SK-N-SH treated with all-trans-retinoic acid at 6 μM for 48 hours (cell line): ENCODE measurements around the gene PRL.
A peak's percentile ranks its signal among the peaks of the same experiment; 100 is the strongest.

ENCODE experiments used
- ATAC-seq: fragments of 200-7000 bp; cut with Tn5 transposase; 3 replicates; pipeline ENCODE4 v1.9.1; 2020; ENCODE audit warnings: mild to moderate bottlenecking, moderate library complexity
- ARNTL ChIP-seq: fragments of 450-650 bp; formaldehyde crosslinking; IDR thresholded peaks from 2 replicates; pipeline ENCODE4 v1.5.0; 2020; ENCODE audit warnings: low read depth, mild to moderate bottlenecking, moderate library complexity, borderline replicate concordance
- BACH2 ChIP-seq: fragments of 250-450 bp; sonication (Bioruptor Pico); IDR thresholded peaks from 2 replicates; pipeline ENCODE4 v1.9.0; 2021; ENCODE audit warnings: mild to moderate bottlenecking, borderline replicate concordance
- CSDC2 ChIP-seq: fragments of 250-450 bp; sonication (Bioruptor Pico); IDR thresholded peaks from 2 replicates; pipeline ENCODE4 v1.5.0; 2020; ENCODE audit warnings: mild to moderate bottlenecking, moderate library complexity
- CSRNP3 ChIP-seq: fragments of 250-450 bp; sonication (Bioruptor Pico); IDR thresholded peaks from 2 replicates; pipeline ENCODE4 v1.5.1; 2021; ENCODE audit warnings: mild to moderate bottlenecking, moderate library complexity
- ESRRG ChIP-seq: fragments of 250-450 bp; sonication (Bioruptor Pico); IDR thresholded peaks from 2 replicates; pipeline ENCODE4 v1.6.1; 2021; ENCODE audit warnings: mild to moderate bottlenecking
- GLIS3 ChIP-seq: fragments of 250-450 bp; sonication (Bioruptor Pico); IDR thresholded peaks from 2 replicates; pipeline ENCODE4 v1.5.0; 2020; ENCODE audit warnings: mild to moderate bottlenecking, moderate library complexity
- ISL1 ChIP-seq: fragments of 250-450 bp; sonication (Bioruptor Pico); IDR thresholded peaks from 2 replicates; pipeline ENCODE4 v2.1.2; 2022; ENCODE audit warnings: mild to moderate bottlenecking, moderate library complexity
- OSR1 ChIP-seq: fragments of 250-450 bp; sonication (Bioruptor Pico); IDR thresholded peaks from 2 replicates; pipeline ENCODE4 v1.8.0; 2022; ENCODE audit warnings: moderate library complexity, mild to moderate bottlenecking, inconsistent platforms
- POU6F1 ChIP-seq: fragments of 250-450 bp; sonication (Bioruptor Pico); IDR thresholded peaks from 2 replicates; pipeline ENCODE4 v1.8.0; 2021; ENCODE audit warnings: low read depth, mild to moderate bottlenecking, moderate library complexity, borderline replicate concordance
- PPARA ChIP-seq: fragments of 250-450 bp; sonication (Bioruptor Pico); IDR thresholded peaks from 2 replicates; pipeline ENCODE4 v1.5.0; 2020; ENCODE audit warnings: mild to moderate bottlenecking, borderline replicate concordance
- RARB ChIP-seq: fragments of 250-450 bp; sonication (Bioruptor Pico); IDR thresholded peaks from 2 replicates; pipeline ENCODE4 v1.8.0; 2021; ENCODE audit warnings: mild to moderate bottlenecking, moderate library complexity
- SNAI2 ChIP-seq: fragments of 250-450 bp; sonication (Bioruptor Pico); IDR thresholded peaks from 2 replicates; pipeline ENCODE4 v1.5.0; 2020; ENCODE audit warnings: mild to moderate bottlenecking, moderate library complexity
- TCF4 ChIP-seq: fragments of 250-450 bp; sonication (Bioruptor Pico); IDR thresholded peaks from 2 replicates; pipeline ENCODE4 v1.8.0; 2021; ENCODE audit warnings: mild to moderate bottlenecking, moderate library complexity, borderline replicate concordance
- TSHZ2 ChIP-seq: fragments of 250-450 bp; sonication (Bioruptor Pico); IDR thresholded peaks from 2 replicates; pipeline ENCODE4 v1.5.0; 2020; ENCODE audit warnings: mild to moderate bottlenecking, moderate library complexity
- ZC3H10 ChIP-seq: fragments of 250-450 bp; sonication (Bioruptor Pico); IDR thresholded peaks from 2 replicates; pipeline ENCODE4 v1.5.1; 2021; ENCODE audit warnings: mild to moderate bottlenecking, moderate library complexity
- ZFP3 ChIP-seq: fragments of 250-450 bp; sonication (Bioruptor Pico); IDR thresholded peaks from 2 replicates; pipeline ENCODE4 v1.5.0; 2020; ENCODE audit warnings: mild to moderate bottlenecking, moderate library complexity
- ZFP30 ChIP-seq: fragments of 450-650 bp; formaldehyde crosslinking; IDR thresholded peaks from 2 replicates; pipeline ENCODE4 v1.5.0; 2022; ENCODE audit warnings: mild to moderate bottlenecking, moderate library complexity
- ZNF565 ChIP-seq: fragments of 450-650 bp; formaldehyde crosslinking; conservative IDR thresholded peaks from 2 replicates; pipeline ENCODE4 v1.5.0; 2020; ENCODE audit warnings: low read depth, mild to moderate bottlenecking, moderate library complexity
- ZNF70 ChIP-seq: fragments of 450-650 bp; formaldehyde crosslinking; IDR thresholded peaks from 2 replicates; pipeline ENCODE4 v1.5.0; 2020; ENCODE audit warnings: mild to moderate bottlenecking, moderate library complexity
- ZNF8 ChIP-seq: fragments of 450-650 bp; formaldehyde crosslinking; IDR thresholded peaks from 2 replicates; pipeline ENCODE4 v1.5.0; 2020; ENCODE audit warnings: mild to moderate bottlenecking, moderate library complexity
- TF ChIP-seq, protein P1 (sequence below): fragments of 250-450 bp; sonication (Bioruptor Pico); IDR thresholded peaks from 2 replicates; pipeline ENCODE4 v1.5.1; 2020; ENCODE audit warnings: low read depth, mild to moderate bottlenecking, moderate library complexity
- TF ChIP-seq, protein P2 (sequence below): fragments of 250-450 bp; sonication (Bioruptor Pico); IDR thresholded peaks from 2 replicates; pipeline ENCODE4 v1.8.0; 2020; ENCODE audit warnings: mild to moderate bottlenecking, moderate library complexity, borderline replicate concordance

PRL gene

DNA sequence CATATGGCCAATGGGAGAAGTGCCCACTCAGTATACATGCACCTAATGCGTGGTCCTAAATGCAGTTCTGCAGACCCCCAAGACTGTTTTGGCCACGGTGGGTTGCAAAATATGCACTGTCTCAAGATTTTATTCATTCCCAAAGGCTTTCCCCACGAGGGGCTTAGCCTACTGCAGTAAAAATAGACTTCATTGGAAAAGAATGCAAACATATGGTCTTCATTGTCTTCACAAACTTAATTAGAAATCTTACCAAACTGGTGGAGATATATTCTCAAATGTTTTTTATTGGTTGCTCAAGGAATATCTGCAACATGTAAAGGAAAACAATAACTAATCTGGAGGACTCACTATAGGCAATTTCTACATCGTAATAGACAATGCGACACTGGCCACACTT, 31.6 kb upstream of the PRL start (continued):
- TF ChIP-seq, protein P1, sequence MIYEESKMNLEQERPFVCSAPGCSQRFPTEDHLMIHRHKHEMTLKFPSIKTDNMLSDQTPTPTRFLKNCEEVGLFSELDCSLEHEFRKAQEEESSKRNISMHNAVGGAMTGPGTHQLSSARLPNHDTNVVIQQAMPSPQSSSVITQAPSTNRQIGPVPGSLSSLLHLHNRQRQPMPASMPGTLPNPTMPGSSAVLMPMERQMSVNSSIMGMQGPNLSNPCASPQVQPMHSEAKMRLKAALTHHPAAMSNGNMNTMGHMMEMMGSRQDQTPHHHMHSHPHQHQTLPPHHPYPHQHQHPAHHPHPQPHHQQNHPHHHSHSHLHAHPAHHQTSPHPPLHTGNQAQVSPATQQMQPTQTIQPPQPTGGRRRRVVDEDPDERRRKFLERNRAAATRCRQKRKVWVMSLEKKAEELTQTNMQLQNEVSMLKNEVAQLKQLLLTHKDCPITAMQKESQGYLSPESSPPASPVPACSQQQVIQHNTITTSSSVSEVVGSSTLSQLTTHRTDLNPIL (CRISPR knock-in tag): no peak
- TF ChIP-seq, all 23 proteins: peak for 3

- TF ChIP-seq TSHZ2 (CRISPR knock-in tag) (no peak), CSDC2 (CRISPR knock-in tag) (no peak), RARB (CRISPR knock-in tag) (no peak), POU6F1 (CRISPR knock-in tag) (no peak), CSRNP3 (CRISPR knock-in tag) (no peak), ZC3H10 (CRISPR knock-in tag) (no peak), ZNF8 (CRISPR knock-in tag) (no peak), ESRRG (CRISPR knock-in tag) (no peak), BACH2 (no peak), ISL1 (CRISPR knock-in tag) (no peak), ZNF70 (no peak), ARNTL (CRISPR knock-in tag) (no peak), OSR1 (CRISPR knock-in tag) (no peak), ZFP30 (CRISPR knock-in tag) (no peak), ZFP3 (CRISPR knock-in tag) (no peak), GLIS3 (no peak), ZNF565 (CRISPR knock-in tag) (no peak), PPARA (CRISPR knock-in tag) (no peak), SNAI2 (CRISPR knock-in tag) (no peak)
- TF ChIP-seq, protein P2, sequence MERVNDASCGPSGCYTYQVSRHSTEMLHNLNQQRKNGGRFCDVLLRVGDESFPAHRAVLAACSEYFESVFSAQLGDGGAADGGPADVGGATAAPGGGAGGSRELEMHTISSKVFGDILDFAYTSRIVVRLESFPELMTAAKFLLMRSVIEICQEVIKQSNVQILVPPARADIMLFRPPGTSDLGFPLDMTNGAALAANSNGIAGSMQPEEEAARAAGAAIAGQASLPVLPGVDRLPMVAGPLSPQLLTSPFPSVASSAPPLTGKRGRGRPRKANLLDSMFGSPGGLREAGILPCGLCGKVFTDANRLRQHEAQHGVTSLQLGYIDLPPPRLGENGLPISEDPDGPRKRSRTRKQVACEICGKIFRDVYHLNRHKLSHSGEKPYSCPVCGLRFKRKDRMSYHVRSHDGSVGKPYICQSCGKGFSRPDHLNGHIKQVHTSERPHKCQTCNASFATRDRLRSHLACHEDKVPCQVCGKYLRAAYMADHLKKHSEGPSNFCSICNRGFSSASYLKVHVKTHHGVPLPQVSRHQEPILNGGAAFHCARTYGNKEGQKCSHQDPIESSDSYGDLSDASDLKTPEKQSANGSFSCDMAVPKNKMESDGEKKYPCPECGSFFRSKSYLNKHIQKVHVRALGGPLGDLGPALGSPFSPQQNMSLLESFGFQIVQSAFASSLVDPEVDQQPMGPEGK (CRISPR knock-in tag): no peak
- ATAC-seq: peak; percentile 41
Measured at GRCh38 chr6:22327881-22328280, 31.0 kb upstream of the PRL start.

- ATAC-seq: peak; percentile 51; the same call in 1 of the 3 replicates
- TF ChIP-seq ESRRG (CRISPR knock-in tag): no peak
- TF ChIP-seq PPARA (CRISPR knock-in tag): no peak
- TF ChIP-seq ZNF8 (CRISPR knock-in tag): peak; percentile 90
- TF ChIP-seq, protein P2 (CRISPR knock-in tag): no peak
- peak; percentile 89 for TF ChIP-seq TSHZ2 (CRISPR knock-in tag)
- peak; percentile 97 for TF ChIP-seq TCF4 (CRISPR knock-in tag)
- no peak; the same call in 1 of the 2 replicates for TF ChIP-seq SNAI2 (CRISPR knock-in tag)
- no peak for TF ChIP-seq ARNTL (CRISPR knock-in tag)
- no peak for TF ChIP-seq CSDC2 (CRISPR knock-in tag)
- TF ChIP-seq, all 23 proteins: peak for 3
Measured at GRCh38 chr6:22326500-22326899, 29.7 kb upstream of the PRL start.
